BE2C (cell line): Measurements from ENCODE around the gene EDAR.

Experiments
- DNase-seq: peaks from one replicate; pipeline ENCODE4 v3.0.0-alpha.2; 2020
- H3K27me3 ChIP-seq: fragments of 250-450 bp; sonication (Bioruptor Pico); 2 replicates; pipeline ENCODE4 v1.5.1; 2020; ENCODE audit warnings: mild to moderate bottlenecking
- H3K36me3 ChIP-seq: fragments of 250-450 bp; sonication (Bioruptor Pico); 2 replicates; pipeline ENCODE4 v1.5.1; 2020; ENCODE audit warnings: mild to moderate bottlenecking
- H3K4me1 ChIP-seq: fragments of 250-450 bp; sonication (Bioruptor Pico); 2 replicates; pipeline ENCODE4 v1.5.1; 2020
- H3K4me3 ChIP-seq: 2 replicates; pipeline ENCODE4 v1.5.1; 2011; ENCODE audit warnings: low read depth, low read length
- H3K9me3 ChIP-seq: fragments of 250-450 bp; sonication (Bioruptor Pico); 2 replicates; pipeline ENCODE4 v1.5.1; 2020
- CTCF ChIP-seq: IDR thresholded peaks from 2 replicates; pipeline ENCODE4 v1.5.1; 2012; ENCODE audit warnings: mild to moderate bottlenecking, low read depth, low read length

EDAR gene

GRCh38 chr2:108895188-108895587 lies 93.8 kb downstream of the EDAR start:
- no peaks in the 10 kb centered on the region for H3K4me1 ChIP-seq
- no peak for DNase-seq
- TF ChIP-seq CTCF = no peak
- H3K27me3 ChIP-seq = no peaks in the 10 kb centered on the region
- no peaks in the 10 kb centered on the region for H3K9me3 ChIP-seq
- H3K4me3 ChIP-seq = no peak overlapping the region
- no peaks in the 10 kb centered on the region for H3K36me3 ChIP-seq

GRCh38 chr2:108894766-108895165 lies 94.3 kb downstream of the EDAR start:
- Histone ChIP-seq H3K4me1 (no peaks in the 10 kb centered on the region), H3K4me3 (no peak overlapping the region), H3K9me3 (no peaks in the 10 kb centered on the region), H3K27me3 (no peaks in the 10 kb centered on the region), H3K36me3 (no peaks in the 10 kb centered on the region)
- no peak for DNase-seq
- no peak for TF ChIP-seq CTCF

GRCh38 chr2:108893277-108893676 lies 95.7 kb downstream of the EDAR start:
- Histone ChIP-seq H3K9me3 (no peaks in the 10 kb centered on the region), H3K36me3 (no peaks in the 10 kb centered on the region), H3K27me3 (no peaks in the 10 kb centered on the region), H3K4me1 (no peaks in the 10 kb centered on the region), H3K4me3 (no peak overlapping the region)
- no peak for TF ChIP-seq CTCF
- no peak for DNase-seq

GRCh38 chr2:108889907-108890306 lies 99.1 kb downstream of the EDAR start:
- H3K4me1 ChIP-seq = no peaks in the 10 kb centered on the region

GRCh38 chr2:108884619-108885018 lies 104.4 kb downstream of the EDAR start:
- H3K9me3 ChIP-seq = no peaks in the 10 kb centered on the region
- no peaks in the 10 kb centered on the region for H3K4me1 ChIP-seq
- no peak for TF ChIP-seq CTCF
- H3K4me3 ChIP-seq = no peak overlapping the region
- no peak for DNase-seq
- H3K36me3 ChIP-seq = no peaks in the 10 kb centered on the region
- no peaks in the 10 kb centered on the region for H3K27me3 ChIP-seq

More at GRCh38 chr2:108889907-108890306, 99.1 kb downstream of the EDAR start:
- Histone ChIP-seq H3K9me3 (no peaks in the 10 kb centered on the region), H3K36me3 (no peaks in the 10 kb centered on the region), H3K27me3 (no peaks in the 10 kb centered on the region), H3K4me3 (no peak overlapping the region)
- TF ChIP-seq CTCF = no peak
- DNase-seq = no peak

GRCh38 chr2:108878276-108878675 lies 110.7 kb downstream of the EDAR start:
- no peak overlapping the region for H3K4me3 ChIP-seq
- no peaks in the 10 kb centered on the region for H3K4me1 ChIP-seq
- DNase-seq = no peak
- no peaks in the 10 kb centered on the region for H3K9me3 ChIP-seq
- H3K36me3 ChIP-seq = no peaks in the 10 kb centered on the region
- no peak for TF ChIP-seq CTCF
- no peaks in the 10 kb centered on the region for H3K27me3 ChIP-seq
